Activated CD4-positive, CD25-positive, alpha-beta regulatory T cell (primary cell): ENCODE results near the gene PHF24.
"Not testable (repeated sequence)": the region's sequence is repeated elsewhere in the genome, so short reads cannot be mapped to it uniquely, and the experiment has no call there.

Experiments used
- DNase-seq, 4 experiments: peaks; one replicate each; lab custom pipeline; 2025; lab: John Stamatoyannopoulos, UW

Gene PHF24

GRCh38 chr9:34996905-34997279 lies 38.8 kb downstream of the PHF24 start:
- DNase-seq = no peak

DNA sequence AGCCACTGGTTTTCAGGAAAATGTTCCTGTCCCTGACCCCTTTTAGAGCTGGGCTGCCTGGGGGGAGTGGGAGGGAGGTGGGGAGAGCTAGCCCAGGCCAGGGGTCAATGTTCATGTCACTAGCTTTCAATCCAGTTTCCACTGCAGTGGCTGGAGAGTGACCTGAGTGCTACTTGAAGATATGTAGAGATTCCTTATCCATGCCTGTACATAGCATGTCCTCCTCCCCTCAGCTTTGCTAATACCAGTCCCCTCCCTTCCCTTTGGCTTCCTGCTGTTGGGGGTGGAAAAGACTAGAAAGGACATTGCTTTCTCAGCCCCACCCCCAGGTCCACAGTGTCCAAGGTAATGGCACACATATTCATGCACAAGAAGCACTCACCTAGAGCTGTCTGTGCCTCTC lies 39.3 kb downstream of the PHF24 start:
- DNase-seq = no peak

DNA sequence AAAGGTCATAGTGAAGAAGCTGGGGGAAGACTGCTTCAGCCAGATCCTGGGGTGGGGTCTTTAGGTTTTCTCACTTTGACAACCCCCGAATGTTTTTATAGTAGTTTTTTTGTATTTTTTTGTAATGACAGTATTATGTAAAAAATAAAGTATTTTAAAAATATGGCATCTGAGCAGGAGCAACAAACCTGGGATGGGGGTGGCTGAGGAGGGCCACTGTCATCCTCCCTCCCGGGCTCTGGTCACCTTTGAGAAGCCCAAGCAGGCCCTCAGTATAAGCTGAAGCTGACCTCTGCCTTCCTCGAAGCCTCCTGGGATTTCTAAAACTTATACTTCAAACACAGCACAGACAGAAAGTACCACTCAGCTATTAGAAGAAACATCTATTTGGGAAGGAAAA lies 40.2 kb downstream of the PHF24 start:
- DNase-seq = no peak

DNA sequence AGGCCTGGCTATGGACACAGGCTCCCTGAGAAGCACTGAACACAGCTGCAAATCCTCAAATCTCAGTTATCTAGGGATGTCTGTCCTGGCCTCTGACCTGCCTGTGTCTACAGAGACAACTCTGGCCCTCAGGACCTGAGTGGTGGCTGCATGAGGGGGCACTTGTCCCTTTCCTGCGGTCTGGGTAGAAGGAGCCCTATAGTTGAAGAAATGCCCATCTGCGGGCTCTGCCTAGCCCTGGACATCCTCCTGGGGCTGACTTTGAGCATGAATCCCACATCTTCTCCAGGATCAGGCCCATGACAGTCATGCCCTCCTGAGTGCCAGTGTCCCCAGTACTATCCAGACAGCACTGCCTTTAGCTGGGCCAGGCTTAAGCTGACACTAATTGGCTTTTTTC lies 41.5 kb downstream of the PHF24 start:
- no peak for DNase-seq

DNA sequence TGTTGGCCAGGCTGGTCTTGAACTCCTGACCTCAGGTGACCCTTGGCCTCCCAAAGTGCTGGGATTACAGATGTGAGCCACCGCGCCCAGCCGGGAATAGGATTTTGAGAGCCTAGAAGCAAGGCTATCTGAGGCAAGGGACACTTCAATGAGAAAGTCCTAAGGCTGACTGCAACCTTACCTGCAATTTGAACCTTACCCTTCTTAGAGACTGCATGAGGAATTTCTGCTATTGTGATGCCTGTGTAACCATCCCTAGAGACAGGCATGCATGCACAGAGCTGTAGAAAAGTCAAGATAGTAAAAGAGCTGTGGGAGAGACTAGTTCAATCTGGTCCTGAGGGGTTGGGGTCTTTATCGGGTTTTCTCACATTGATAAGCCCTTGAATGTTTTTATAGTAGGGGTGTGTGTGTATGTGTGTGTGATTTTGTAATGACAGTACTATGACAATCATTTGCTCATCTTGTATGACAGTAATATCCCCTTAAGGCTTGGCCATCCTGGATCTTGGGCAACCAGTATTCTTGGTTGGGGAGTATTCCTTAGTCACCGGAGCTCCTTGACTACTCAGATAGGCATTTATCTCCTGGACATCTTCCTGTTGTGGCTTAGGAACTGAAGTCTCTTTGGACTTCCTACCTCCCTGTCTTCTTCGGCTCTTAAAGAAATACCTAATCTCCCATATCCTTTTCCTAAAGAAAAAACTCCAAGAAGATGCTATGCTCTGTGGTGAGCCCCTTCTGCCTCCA lies 42.6 kb downstream of the PHF24 start:
- DNase-seq = no peak

- no peak for DNase-seq
Observed at GRCh38 chr9:35001285-35001677, 43.2 kb downstream of the PHF24 start.

- no peak for DNase-seq
Observed at GRCh38 chr9:35001803-35002502, 43.9 kb downstream of the PHF24 start.

DNA sequence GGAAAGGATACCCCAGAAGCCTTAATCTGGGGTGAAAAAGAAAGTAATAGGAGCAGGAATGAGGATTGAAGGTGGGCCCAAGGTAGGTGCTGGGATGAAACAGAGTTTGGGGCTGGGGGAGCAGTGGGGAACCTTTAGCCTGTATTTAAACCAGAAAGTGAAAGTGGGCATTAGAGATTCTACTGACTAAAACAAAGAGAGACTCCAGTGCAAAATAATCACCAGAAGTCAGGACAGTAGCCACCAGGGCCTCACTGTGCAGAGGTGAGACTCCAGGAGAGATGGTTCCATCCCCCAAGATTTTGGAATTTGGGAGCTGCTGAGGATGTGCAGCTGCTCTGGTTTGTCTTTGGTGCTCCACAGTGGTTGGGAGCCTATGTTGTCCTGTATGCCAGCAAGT lies 44.5 kb downstream of the PHF24 start:
- no peak for DNase-seq

DNA sequence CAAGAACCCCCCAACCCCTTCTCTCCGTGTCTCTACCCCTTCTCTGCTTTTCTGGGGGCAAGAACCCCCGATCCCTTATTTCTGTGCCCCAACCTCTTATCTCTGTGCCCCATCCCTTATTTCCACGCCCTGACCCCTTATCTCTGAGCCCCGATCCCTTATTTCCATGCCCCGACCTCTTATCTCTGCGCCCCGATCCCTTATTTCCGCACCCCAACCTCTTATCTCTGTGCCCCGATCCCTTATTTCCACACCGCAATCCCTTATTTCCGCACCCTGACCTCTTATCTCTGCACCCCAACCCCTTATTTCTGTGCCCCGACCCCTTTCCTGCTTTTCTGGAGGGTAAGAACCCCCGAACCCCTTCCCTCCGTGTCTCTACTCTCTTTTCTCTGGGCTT lies 46.2 kb downstream of the PHF24 start:
- DNase-seq = not testable (repeated sequence)

DNA sequence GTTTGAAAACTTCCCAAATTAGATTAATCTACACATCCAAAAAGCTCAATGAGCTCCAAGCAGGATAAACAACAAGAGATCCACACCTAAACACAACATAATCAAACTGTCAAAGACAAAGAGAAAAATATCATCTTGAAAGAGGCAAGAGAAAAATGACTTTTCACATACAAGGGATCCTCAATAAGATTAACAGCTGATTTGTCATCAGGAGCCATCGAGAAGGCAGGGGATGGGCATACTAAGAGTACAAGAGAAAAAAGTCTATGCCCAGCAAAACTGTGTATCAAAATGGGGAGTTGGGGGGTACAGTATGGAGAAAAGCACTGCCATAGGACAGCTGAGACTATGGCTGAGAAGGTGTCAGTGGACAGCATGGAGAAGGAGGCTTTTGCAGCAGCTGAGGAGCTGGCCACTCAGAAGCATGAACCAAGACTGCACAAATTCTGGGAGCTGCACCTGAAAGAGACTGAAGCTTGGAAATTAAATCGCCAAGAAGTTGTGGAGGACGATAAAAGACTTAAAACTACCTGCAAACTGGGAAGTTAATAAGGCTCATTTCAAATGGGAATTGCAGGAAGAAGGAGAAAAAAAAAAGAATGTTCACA lies 52.4 kb downstream of the PHF24 start:
- no peak for DNase-seq

DNA sequence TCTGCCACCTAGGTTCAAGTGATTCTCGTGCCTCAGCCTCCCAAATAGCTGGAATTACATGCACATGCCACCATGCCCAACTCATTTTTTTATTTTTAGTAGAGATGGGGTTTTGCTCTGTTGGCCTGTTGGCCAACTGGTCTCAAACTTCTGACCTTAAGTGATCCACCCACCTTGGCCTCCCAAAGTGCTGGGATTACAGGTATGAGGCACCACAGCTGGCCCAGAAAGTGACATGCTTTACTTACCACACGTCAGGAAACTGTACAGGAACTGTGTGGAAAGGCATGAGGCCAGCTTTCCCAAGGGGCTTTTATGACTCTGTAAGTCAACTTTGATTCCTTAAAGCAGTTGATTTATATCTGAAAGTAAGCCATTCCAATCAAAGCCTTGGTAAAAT lies 56.4 kb downstream of the PHF24 start:
- DNase-seq = no peak

- DNase-seq = not testable (repeated sequence)
Observed at GRCh38 chr9:35023443-35023842, 65.4 kb downstream of the PHF24 start.

DNA sequence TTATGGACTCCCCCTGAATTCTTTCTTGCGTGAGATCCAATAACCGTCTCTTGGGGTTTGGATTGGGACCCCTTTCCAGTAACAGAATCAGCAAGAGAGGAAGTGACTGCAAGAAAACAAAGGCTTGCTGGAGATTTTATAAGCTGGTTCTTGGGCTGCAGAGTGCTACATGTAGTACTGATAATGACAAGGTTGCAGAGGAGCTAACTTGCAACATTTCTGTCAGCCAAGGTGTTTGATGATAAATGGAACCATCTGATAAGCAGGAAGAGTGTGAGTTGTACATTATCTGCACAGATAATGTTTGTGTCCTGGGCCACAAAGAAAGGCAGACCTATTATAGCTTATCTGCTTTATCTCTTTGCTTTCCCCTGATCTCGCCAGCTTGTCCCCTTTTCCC lies 68.6 kb downstream of the PHF24 start:
- DNase-seq = no peak

GRCh38 chr9:35027374-35027773 lies 69.3 kb downstream of the PHF24 start:
- DNase-seq = no peak

GRCh38 chr9:35027860-35028259 lies 69.8 kb downstream of the PHF24 start:
- DNase-seq = no peak

- no peak for DNase-seq
Observed at GRCh38 chr9:35028341-35028740, 70.3 kb downstream of the PHF24 start.

DNA sequence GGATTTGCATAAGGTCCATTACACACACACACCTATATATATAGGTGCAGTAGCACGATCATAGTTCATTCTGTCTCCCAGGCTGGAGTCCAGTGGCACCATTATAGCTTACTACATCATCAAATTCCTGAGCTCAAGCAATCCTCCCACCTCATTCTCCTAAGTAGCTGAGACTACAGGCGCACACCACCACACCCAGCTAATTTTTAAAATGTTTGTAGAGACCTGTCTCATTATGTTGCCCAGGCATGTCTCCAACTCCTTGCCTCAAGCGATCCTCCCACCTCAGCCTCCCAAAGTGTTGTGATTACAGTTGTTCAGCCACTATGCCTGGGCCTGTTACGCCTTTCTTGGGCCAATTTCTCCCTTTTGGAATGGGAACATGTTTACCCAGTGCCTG lies 71.2 kb downstream of the PHF24 start:
- DNase-seq = no peak

- DNase-seq = no peak
Observed at GRCh38 chr9:35029852-35030251, 71.8 kb downstream of the PHF24 start.
